ENCODE measurements around the gene MET.
"Not testable (repeated sequence)": the region's sequence is repeated elsewhere in the genome, so short reads cannot be mapped to it uniquely, and the experiment has no call there.

MET gene

GRCh38 chr7:116753130-116753529 lies 81.1 kb downstream of the MET start:
- Histone ChIP-seq H3K27me3 (0 out of 2 replicates have a peak, but pooled peaks cover 2% of the 10 kb centered on the region), H3K9me3 (no peaks in the 10 kb centered on the region), H3K4me3 (ENCODE audit: low read depth, low read length) (no peak overlapping the region), H3K4me1 (no peaks in the 10 kb centered on the region), H3K36me3 (no peaks in the 10 kb centered on the region)
- TF ChIP-seq, protein P1, sequence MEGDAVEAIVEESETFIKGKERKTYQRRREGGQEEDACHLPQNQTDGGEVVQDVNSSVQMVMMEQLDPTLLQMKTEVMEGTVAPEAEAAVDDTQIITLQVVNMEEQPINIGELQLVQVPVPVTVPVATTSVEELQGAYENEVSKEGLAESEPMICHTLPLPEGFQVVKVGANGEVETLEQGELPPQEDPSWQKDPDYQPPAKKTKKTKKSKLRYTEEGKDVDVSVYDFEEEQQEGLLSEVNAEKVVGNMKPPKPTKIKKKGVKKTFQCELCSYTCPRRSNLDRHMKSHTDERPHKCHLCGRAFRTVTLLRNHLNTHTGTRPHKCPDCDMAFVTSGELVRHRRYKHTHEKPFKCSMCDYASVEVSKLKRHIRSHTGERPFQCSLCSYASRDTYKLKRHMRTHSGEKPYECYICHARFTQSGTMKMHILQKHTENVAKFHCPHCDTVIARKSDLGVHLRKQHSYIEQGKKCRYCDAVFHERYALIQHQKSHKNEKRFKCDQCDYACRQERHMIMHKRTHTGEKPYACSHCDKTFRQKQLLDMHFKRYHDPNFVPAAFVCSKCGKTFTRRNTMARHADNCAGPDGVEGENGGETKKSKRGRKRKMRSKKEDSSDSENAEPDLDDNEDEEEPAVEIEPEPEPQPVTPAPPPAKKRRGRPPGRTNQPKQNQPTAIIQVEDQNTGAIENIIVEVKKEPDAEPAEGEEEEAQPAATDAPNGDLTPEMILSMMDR (IDR thresholded peaks at IDR 0.05; ENCODE audit: low read depth, low read length): no peak
- DNase-seq: no peak

GRCh38 chr7:116754186-116754585 lies 82.2 kb downstream of the MET start:
- H3K9me3 ChIP-seq: no peaks in the 10 kb centered on the region
- DNase-seq: no peak

GRCh38 chr7:116757283-116757682 lies 85.3 kb downstream of the MET start:
- no peaks in the 10 kb centered on the region; the same call in 1 of the 2 replicates for H3K27me3 ChIP-seq
- TF ChIP-seq, protein P1 (IDR thresholded peaks at IDR 0.05; ENCODE audit: low read depth, low read length): no peak
- H3K36me3 ChIP-seq: no peaks in the 10 kb centered on the region
- no peaks in the 10 kb centered on the region for H3K4me1 ChIP-seq
- no peak for DNase-seq
- H3K9me3 ChIP-seq: no peaks in the 10 kb centered on the region
- H3K4me3 ChIP-seq (ENCODE audit: low read depth, low read length): no peak overlapping the region

More at GRCh38 chr7:116754186-116754585, 82.2 kb downstream of the MET start:
- no peaks in the 10 kb centered on the region; the same call in 1 of the 2 replicates for H3K27me3 ChIP-seq
- no peak overlapping the region for H3K4me3 ChIP-seq (ENCODE audit: low read depth, low read length)
- H3K36me3 ChIP-seq: no peaks in the 10 kb centered on the region
- TF ChIP-seq, protein P1 (IDR thresholded peaks at IDR 0.05; ENCODE audit: low read depth, low read length): no peak
- no peaks in the 10 kb centered on the region for H3K4me1 ChIP-seq

GRCh38 chr7:116759642-116760041 lies 87.6 kb downstream of the MET start:
- H3K9me3 ChIP-seq; H3K4me3 ChIP-seq (ENCODE audit: low read depth, low read length); H3K27me3 ChIP-seq; H3K36me3 ChIP-seq; H3K4me1 ChIP-seq; DNase-seq: not testable (repeated sequence)

DNA sequence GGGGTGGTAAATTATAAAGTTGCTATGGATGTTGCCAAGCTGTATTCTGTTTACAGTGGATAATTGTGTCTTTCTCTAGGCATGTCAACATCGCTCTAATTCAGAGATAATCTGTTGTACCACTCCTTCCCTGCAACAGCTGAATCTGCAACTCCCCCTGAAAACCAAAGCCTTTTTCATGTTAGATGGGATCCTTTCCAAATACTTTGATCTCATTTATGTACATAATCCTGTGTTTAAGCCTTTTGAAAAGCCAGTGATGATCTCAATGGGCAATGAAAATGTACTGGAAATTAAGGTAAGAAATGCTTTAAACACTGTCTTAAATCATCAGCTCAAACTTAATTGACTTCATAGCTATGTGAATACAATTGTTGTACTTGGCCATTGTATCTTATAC lies 91.0 kb downstream of the MET start:
- Histone ChIP-seq H3K9me3 (no peaks in the 10 kb centered on the region), H3K4me1 (no peaks in the 10 kb centered on the region), H3K4me3 (ENCODE audit: low read depth, low read length) (no peak overlapping the region), H3K27me3 (no peaks in the 10 kb centered on the region; the same call in 1 of the 2 replicates), H3K36me3 (no peaks in the 10 kb centered on the region)
- DNase-seq: no peak
- TF ChIP-seq, protein P1 (IDR thresholded peaks at IDR 0.05; ENCODE audit: low read depth, low read length): no peak

GRCh38 chr7:116763647-116764046 lies 91.7 kb downstream of the MET start:
- no peak for DNase-seq
- Histone ChIP-seq H3K9me3 (no peaks in the 10 kb centered on the region), H3K4me1 (no peaks in the 10 kb centered on the region), H3K36me3 (no peaks in the 10 kb centered on the region), H3K27me3 (no peaks in the 10 kb centered on the region; the same call in 1 of the 2 replicates), H3K4me3 (ENCODE audit: low read depth, low read length) (no peak overlapping the region)
- TF ChIP-seq, protein P1 (IDR thresholded peaks at IDR 0.05; ENCODE audit: low read depth, low read length): no peak

DNA sequence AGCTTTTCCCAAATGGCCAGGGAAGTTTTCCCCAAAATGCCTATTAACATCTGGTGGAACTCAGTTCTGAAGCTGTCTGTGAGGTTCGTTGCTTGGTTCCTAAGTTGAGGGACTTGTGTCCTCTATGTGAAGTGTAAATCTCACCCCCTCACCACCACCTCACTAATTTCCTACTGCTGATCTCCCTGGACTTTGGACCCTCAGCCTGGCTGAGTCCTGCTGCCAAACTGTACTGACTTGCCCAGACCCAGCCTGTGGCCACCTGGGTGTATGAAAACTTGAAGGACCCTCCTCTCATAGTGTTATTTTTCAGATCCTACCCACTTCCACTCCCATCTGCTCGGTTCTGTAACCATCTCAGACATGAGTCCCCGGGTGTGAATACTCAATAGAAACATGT lies 94.9 kb downstream of the MET start:
- H3K36me3 ChIP-seq: no peaks in the 10 kb centered on the region

More for the DNA sequence above, 94.9 kb downstream of the MET start:
- no peaks in the 10 kb centered on the region for H3K9me3 ChIP-seq
- TF ChIP-seq, protein P1 (IDR thresholded peaks at IDR 0.05; ENCODE audit: low read depth, low read length): no peak
- H3K4me3 ChIP-seq (ENCODE audit: low read depth, low read length): no peak overlapping the region
- H3K4me1 ChIP-seq: no peaks in the 10 kb centered on the region
- no peak for DNase-seq
- H3K27me3 ChIP-seq: no peaks in the 10 kb centered on the region

Measured in BE2C (cell line).